Stomach (tissue), 9 donors: Measurements from ENCODE around the gene DIRAS1. TPM values are rescaled to one million over a fixed set of nuclear protein-coding genes. Genes with fewer than 3 reads are reported as not detected.

Experiments used
- DNase-seq, 2 donors: peaks; one replicate each; pipeline versions ENCODE4 v3.0.0 to v3.0.0-alpha.2; 2013 to 2019
- H3K27ac ChIP-seq, 5 donors: fragments of 200-600 bp in 4 of 5; sonication (generic) in 4 of 5; one replicate each; pipeline ENCODE4 v1.5.1; 2013 to 2019; ENCODE audit warnings: mild to moderate bottlenecking in 1 of 5, moderate library complexity in 1 of 5
- H3K27me3 ChIP-seq, 3 donors: fragments of 200-600 bp; sonication (generic); one replicate each; pipeline ENCODE4 v1.5.1; 2017 to 2019; ENCODE audit warnings: mixed run types in 1 of 3
- H3K36me3 ChIP-seq, 4 donors: fragments of 200-600 bp; sonication (generic); 1 replicate in 3 of 4; 2 replicates in 1 of 4; pipeline ENCODE4 v1.5.1; 2016 to 2019
- H3K4me1 ChIP-seq, 4 donors: fragments of 200-600 bp; sonication (generic); one replicate each; pipeline ENCODE4 v1.5.1; 2016 to 2019
- H3K4me3 ChIP-seq, 4 donors: fragments of 200-600 bp; sonication (generic) in 3 of 4; one replicate each; pipeline ENCODE4 v1.5.1; 2016 to 2019; ENCODE audit warnings: mild to moderate bottlenecking in 1 of 4
- H3K9me3 ChIP-seq, 4 donors: fragments of 200-600 bp; sonication (generic); one replicate each; pipeline ENCODE4 v1.5.1; 2016 to 2019
- EP300 ChIP-seq: sonication (generic); formaldehyde crosslinking; IDR thresholded peaks from one replicate; pipeline ENCODE4 v1.6.1; 2017; ENCODE audit warnings: antibody characterized with exemption
- POLR2A ChIP-seq, 4 donors: fragments of 450-650 bp; IDR thresholded peaks; one replicate each; pipeline ENCODE4 v1.6.1; 2016; ENCODE audit warnings: antibody characterized with exemption in 4 of 4, control low read depth in 2 of 4, mild to moderate bottlenecking in 1 of 4, moderate library complexity in 1 of 4
- POLR2AphosphoS5 ChIP-seq, 3 donors: sonication (generic); formaldehyde crosslinking; IDR thresholded peaks; one replicate each; pipeline ENCODE4 v1.6.1; 2016; ENCODE audit warnings: antibody characterized with exemption in 3 of 3
- WGBS, 5 donors: extraction: QIAGEN DNeasy Blood & Tissue Kit in 3 of 5; methylation state at CpG; one replicate each; pipeline versions ENCODE4 v1.1.5 to v1.1.7; 2013 to 2018; 5-methylcytosine and 5-hydroxymethylcytosine counted together
- intact Hi-C: fragments of 100-400 bp; cut with DNase I; formaldehyde crosslinking; loops from one replicate; pipeline ENCODE4 v1.15.1; 2023; ENCODE audit warnings: low total_unique reads
- polyA plus RNA-seq, 3 donors: library from polyadenylated mRNA; stranded (reverse); fragments of 200-250 nt; gene quantifications; one replicate each; pipeline ENCODE4 v1.2.3, GENCODE V29; 2013
- total RNA-seq, 5 donors: library from RNA; depleted of rRNA; stranded (reverse); fragments of >200 nt; gene quantifications; one replicate each; pipeline versions ENCODE4 v1.1.0 to v1.2.3, GENCODE V29; 2014 to 2016
- TF ChIP-seq, protein P1 (sequence below), 7 experiments: fragments of 450-650 bp in 4 of 7; fragments of 200-600 bp in 3 of 7; sonication (generic) in 3 of 7; IDR thresholded peaks; one replicate each; pipeline ENCODE4 v1.5.1; 2016 to 2019; ENCODE audit warnings: antibody characterized with exemption in 7 of 7, control low read depth in 2 of 7, mild to moderate bottlenecking in 1 of 7
- donor health status: healthy with polysubstance abuse.
- donor health status: Bipolar disorder and iron deficiency.
- donor health status: healthy.

Gene DIRAS1
- total and polyA plus RNA-seq, 8 donors = 0.73 to 8.4 (median 2.1) TPM; not detected in 1

DNA sequence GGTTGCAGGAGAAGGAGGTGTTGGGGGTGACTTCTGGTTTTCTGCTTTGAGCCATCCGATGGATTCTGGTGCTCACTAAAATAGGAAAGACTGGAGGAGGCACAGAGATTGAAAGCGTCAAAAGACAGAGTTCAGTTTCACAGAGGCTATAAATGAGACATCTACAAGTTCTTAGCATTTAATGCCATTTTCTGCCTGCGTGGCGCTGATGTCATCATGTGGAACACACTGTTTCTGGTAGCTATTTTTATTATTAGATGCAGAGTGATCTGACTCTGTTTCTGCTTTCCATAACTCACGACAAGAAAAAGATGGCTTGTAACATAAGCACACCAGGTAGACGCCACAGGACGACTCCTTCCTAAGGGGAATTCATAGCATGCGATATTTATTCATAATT lies 21.9 kb upstream of the DIRAS1 start:
- DNase-seq = no peak
- Histone ChIP-seq H3K4me3 (no peak overlapping the region), H3K4me1 (peaks cover 11 to 15% (median 14%) of the 10 kb centered on the region in 4 donors), H3K36me3 (no peaks in the 10 kb centered on the region), H3K27me3 (peaks cover 0 to 16% (median 0%) of the 10 kb centered on the region in 3 donors), H3K27ac (no peak overlapping the region), H3K9me3 (no peaks in the 10 kb centered on the region)
- TF ChIP-seq POLR2A (IDR thresholded peaks at IDR 0.05) (no peak), EP300 (no peak), POLR2AphosphoS5 (IDR thresholded peaks at IDR 0.05) (no peak)
- TF ChIP-seq, protein P1, sequence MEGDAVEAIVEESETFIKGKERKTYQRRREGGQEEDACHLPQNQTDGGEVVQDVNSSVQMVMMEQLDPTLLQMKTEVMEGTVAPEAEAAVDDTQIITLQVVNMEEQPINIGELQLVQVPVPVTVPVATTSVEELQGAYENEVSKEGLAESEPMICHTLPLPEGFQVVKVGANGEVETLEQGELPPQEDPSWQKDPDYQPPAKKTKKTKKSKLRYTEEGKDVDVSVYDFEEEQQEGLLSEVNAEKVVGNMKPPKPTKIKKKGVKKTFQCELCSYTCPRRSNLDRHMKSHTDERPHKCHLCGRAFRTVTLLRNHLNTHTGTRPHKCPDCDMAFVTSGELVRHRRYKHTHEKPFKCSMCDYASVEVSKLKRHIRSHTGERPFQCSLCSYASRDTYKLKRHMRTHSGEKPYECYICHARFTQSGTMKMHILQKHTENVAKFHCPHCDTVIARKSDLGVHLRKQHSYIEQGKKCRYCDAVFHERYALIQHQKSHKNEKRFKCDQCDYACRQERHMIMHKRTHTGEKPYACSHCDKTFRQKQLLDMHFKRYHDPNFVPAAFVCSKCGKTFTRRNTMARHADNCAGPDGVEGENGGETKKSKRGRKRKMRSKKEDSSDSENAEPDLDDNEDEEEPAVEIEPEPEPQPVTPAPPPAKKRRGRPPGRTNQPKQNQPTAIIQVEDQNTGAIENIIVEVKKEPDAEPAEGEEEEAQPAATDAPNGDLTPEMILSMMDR (IDR thresholded peaks at IDR 0.05) = no peak
- intact Hi-C loops = no loop called here
- 70 to 79% (median 77%) methylated on average over 8 of the region's 8 CpGs for WGBS, 5 donors

DNA sequence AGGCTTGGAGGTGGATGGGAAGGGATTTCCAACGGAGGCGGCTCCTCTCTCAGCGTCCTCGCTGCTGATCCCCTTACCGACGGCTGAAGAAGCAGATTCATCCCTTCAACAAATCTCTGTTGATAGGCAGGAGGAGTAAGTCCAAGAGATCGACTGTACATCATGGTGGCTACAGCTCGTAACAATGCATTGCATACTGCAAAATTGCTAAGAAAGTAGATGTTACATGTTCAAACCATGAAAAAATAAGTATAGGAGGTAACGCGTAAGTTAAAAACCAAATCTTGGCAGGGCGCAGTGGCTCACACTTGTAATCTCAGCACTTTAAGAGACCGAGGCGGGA lies 19.1 kb upstream of the DIRAS1 start:
- Histone ChIP-seq H3K27me3 (peaks cover 0 to 16% (median 0%) of the 10 kb centered on the region in 3 donors), H3K4me3 (peak overlapping the region in 2 of 4 donors; percentile 89 to 94), H3K9me3 (no peaks in the 10 kb centered on the region), H3K36me3 (peaks cover 12 to 21% (median 18%) of the 10 kb centered on the region in 4 donors), H3K4me1 (peaks cover 11 to 27% (median 18%) of the 10 kb centered on the region in 4 donors), H3K27ac (no peak overlapping the region)
- no peak for DNase-seq
- intact Hi-C loops = no loop called here
- TF ChIP-seq POLR2A (IDR thresholded peaks at IDR 0.05) (no peak), POLR2AphosphoS5 (IDR thresholded peaks at IDR 0.05) (no peak), EP300 (no peak)
- TF ChIP-seq, protein P1 (IDR thresholded peaks at IDR 0.05) = no peak
- 45 to 47% (median 46%) methylated on average over 13 of the region's 13 CpGs for WGBS, 5 donors

DNA sequence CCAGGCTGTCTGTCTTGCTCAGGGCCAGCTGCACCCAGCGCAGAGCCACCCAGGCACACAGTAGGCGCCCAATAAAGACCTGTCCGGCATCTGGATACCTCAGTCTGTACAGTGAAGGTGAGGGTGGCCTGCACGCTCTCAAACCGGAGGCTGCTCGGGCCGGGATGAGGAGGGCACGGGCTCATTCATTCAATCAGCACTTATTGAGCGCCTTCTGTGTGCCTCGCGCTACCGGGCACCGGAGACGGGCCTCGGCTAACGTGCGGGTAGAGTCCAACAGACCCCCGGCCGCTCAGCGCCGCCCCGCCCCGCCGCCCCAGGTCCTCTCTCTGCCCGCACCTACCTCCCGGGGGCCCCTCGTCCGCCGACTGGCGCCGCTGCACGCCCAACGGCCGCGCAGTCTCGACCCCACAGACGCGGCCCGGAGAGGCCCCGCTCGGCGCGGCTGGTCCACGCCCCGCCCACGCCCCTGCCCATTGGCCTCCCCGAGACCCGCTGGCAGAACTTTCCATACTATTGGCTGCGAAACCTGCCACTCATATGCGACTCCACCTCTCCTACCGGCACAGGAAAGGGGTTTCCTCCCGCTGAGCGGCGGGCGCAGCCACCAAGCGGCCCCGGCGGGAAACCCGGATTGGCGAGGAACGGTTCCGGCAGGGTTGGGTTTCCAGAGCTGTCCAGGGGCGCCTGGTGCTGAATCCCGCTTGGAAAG lies 18.6 kb upstream of the DIRAS1 start, which contains the start of gene SLC39A3:
Gene SLC39A3 (minus strand): TSS at position 416 of the 712 bp plus-strand sequence. CDS start 2,760 bp downstream, outside the sequence.
- H3K9me3 ChIP-seq = no peaks in the 10 kb centered on the region
- peak; percentile 99 for DNase-seq
- intact Hi-C loops = no loop called here
- H3K36me3 ChIP-seq = peaks cover 16 to 26% (median 24%) of the 10 kb centered on the region in 4 donors
- peak within 1 kb of the TSS; percentile 36 to 82 (median 73) for H3K27ac ChIP-seq
- TF ChIP-seq POLR2A (IDR thresholded peaks at IDR 0.05) = no peak
- TF ChIP-seq POLR2AphosphoS5 (IDR thresholded peaks at IDR 0.05) = peak; percentile 47 to 78 (median 78)
- TF ChIP-seq, protein P1 (IDR thresholded peaks at IDR 0.05) = peak in 2 of 7 experiments; percentile 33 to 41
- peak within 1 kb of the TSS; percentile 89 to 96 (median 94) for H3K4me3 ChIP-seq
- H3K27me3 ChIP-seq = peaks cover 0 to 16% (median 0%) of the 10 kb centered on the region in 3 donors
- peaks cover 11 to 27% (median 18%) of the 10 kb centered on the region in 4 donors for H3K4me1 ChIP-seq
- 0 to 1% (median 1%) methylated on average over 30 to 64 of the region's 64 CpGs for WGBS, 5 donors

DNA sequence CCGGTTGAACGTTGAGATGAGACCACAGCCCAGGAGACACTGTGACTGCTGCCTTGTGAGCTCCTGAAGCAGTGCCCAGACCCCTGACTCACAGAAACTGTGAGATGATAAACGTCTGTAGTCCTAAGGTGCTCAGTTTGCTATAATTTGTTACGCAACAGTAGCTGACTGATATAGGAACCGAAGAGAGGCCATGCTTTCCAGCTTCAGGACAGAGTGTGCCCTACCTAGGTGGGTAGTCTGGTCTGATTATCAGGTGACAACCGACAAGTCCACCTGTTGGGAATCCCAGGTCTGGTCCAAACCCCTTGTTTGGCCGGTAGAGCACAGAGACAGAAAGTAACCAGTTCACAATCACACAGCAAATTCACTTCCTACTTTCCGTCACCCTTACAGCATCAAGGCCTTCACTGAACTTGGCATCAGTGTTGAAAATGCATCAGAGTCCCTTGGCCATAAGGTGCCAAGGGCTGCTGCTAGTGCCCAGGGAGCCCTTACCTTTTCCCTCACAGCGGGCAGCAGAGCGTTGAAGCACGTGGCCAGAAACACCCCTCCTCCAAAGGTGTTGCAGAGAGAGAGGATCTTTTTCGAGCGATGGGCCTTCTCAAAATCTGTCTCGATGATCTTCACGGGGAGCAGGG lies 15.5 kb upstream of the DIRAS1 start:
- Histone ChIP-seq H3K27ac (no peak overlapping the region), H3K4me3 (no peak overlapping the region), H3K27me3 (peaks cover 0 to 12% (median 0%) of the 10 kb centered on the region in 3 donors), H3K9me3 (no peaks in the 10 kb centered on the region), H3K4me1 (peaks cover 11 to 27% (median 18%) of the 10 kb centered on the region in 4 donors), H3K36me3 (peaks cover 24 to 57% (median 55%) of the 10 kb centered on the region in 4 donors)
- TF ChIP-seq POLR2A (IDR thresholded peaks at IDR 0.05) = no peak
- TF ChIP-seq, protein P1 (IDR thresholded peaks at IDR 0.05) = no peak
- TF ChIP-seq POLR2AphosphoS5 (IDR thresholded peaks at IDR 0.05) = no peak
- no peak for TF ChIP-seq EP300
- no peak for DNase-seq
- intact Hi-C loops = no loop called here
- 92 to 99% (median 95%) methylated on average over 14 to 15 of the region's 15 CpGs for WGBS, 5 donors
